IMR-90 (cell line): ENCODE data around the gene BHLHA15. TPM values are rescaled to one million over a fixed set of nuclear protein-coding genes. Genes with fewer than 3 reads are reported as not detected.

Experiments used
- ATAC-seq: fragments of 200-7000 bp; cut with Tn5 transposase; 2 replicates; pipeline ENCODE4 v1.9.1; 2020; ENCODE audit warnings: low read depth, mild to moderate bottlenecking, moderate library complexity
- BruUV-seq: library from RNA; stranded (reverse); fragments of 400-500 nt; replicated peaks from 2 replicates; lab custom pipeline; 2021; lab: Mats Ljungman, UMichigan
- CTCF ChIA-PET: fragments of 300-600 bp; formaldehyde crosslinking; extraction: SDS; loops from one replicate; lab custom pipeline; 2021; ENCODE audit warnings: antibody characterized with exemption; lab: Yijun Ruan, JAX
- POLR2A ChIA-PET: fragments of 300-600 bp; sonication (Branson Sonifier 250); formaldehyde crosslinking; loops from one replicate; lab custom pipeline; 2022; ENCODE audit warnings: antibody characterized with exemption; ENCODE audit not compliant: unreplicated experiment; lab: Charles Lee
- DNase-seq: peaks from one replicate; pipeline ENCODE4 v3.0.0; 2013
- H2AFZ ChIP-seq: replicated peaks from 2 replicates; pipeline ENCODE3; 2013; ENCODE audit warnings: low read length, mild to moderate bottlenecking; ENCODE audit not compliant: poor library complexity
- H2AK5ac ChIP-seq: 2 replicates; pipeline ENCODE4 v1.6.1; 2013; ENCODE audit warnings: low read depth, low read length, inconsistent platforms
- H2AK9ac ChIP-seq: replicated peaks from 2 replicates; pipeline ENCODE3; 2013; ENCODE audit warnings: mild to moderate bottlenecking, low read depth, low read length, moderate library complexity; ENCODE audit not compliant: poor library complexity
- H2BK120ac ChIP-seq: 2 replicates; pipeline ENCODE4 v1.6.1; 2013; ENCODE audit warnings: low read depth, low read length, inconsistent platforms
- H2BK15ac ChIP-seq: 3 replicates; pipeline ENCODE4 v1.6.1; 2013; ENCODE audit warnings: low read depth, low read length, inconsistent platforms
- H2BK20ac ChIP-seq: 2 replicates; pipeline ENCODE4 v1.6.1; 2013; ENCODE audit warnings: low read depth, mild to moderate bottlenecking, inconsistent platforms, low read length, moderate library complexity
- H2BK5ac ChIP-seq: 2 replicates; pipeline ENCODE4 v1.6.1; 2013; ENCODE audit warnings: mild to moderate bottlenecking, low read depth, low read length, inconsistent platforms; ENCODE audit not compliant: poor library complexity, severe bottlenecking
- H3K14ac ChIP-seq: replicated peaks from 2 replicates; pipeline ENCODE4 v1.6.1; 2013; ENCODE audit warnings: low read depth, low read length, inconsistent platforms
- H3K18ac ChIP-seq: 2 replicates; pipeline ENCODE4 v1.6.1; 2013; ENCODE audit warnings: low read depth, low read length, control low read depth
- H3K23ac ChIP-seq: 2 replicates; pipeline ENCODE4 v1.6.1; 2013; ENCODE audit warnings: low read depth, low read length, inconsistent platforms
- H3K27ac ChIP-seq: 2 replicates; pipeline ENCODE4 v1.5.1; 2013; ENCODE audit warnings: mild to moderate bottlenecking, control low read depth, low read length; ENCODE audit not compliant: insufficient read depth
- H3K27me3 ChIP-seq: 2 replicates; pipeline ENCODE4 v1.6.1; 2013; ENCODE audit warnings: low read length; ENCODE audit not compliant: control insufficient read depth, insufficient read depth
- H3K36me3 ChIP-seq: 2 replicates; pipeline ENCODE4 v1.6.1; 2013; ENCODE audit warnings: low read length, mixed read lengths; ENCODE audit not compliant: control insufficient read depth, insufficient read depth
- H3K4ac ChIP-seq: 2 replicates; pipeline ENCODE4 v1.6.1; 2013; ENCODE audit warnings: low read depth, low read length, inconsistent platforms
- H3K4me1 ChIP-seq: 2 replicates; pipeline ENCODE4 v1.6.1; 2013; ENCODE audit warnings: low read length, mixed read lengths; ENCODE audit not compliant: control insufficient read depth, insufficient read depth
- H3K4me2 ChIP-seq: 2 replicates; pipeline ENCODE4 v1.6.1; 2013; ENCODE audit warnings: low read depth, mild to moderate bottlenecking, control low read depth, low read length, moderate library complexity
- H3K4me3 ChIP-seq: 2 replicates; pipeline ENCODE4 v1.5.1; 2013; ENCODE audit warnings: low read depth, mild to moderate bottlenecking, control low read depth, low read length, moderate library complexity; ENCODE audit not compliant: insufficient read depth
- H3K56ac ChIP-seq: 2 replicates; pipeline ENCODE4 v1.6.1; 2013; ENCODE audit warnings: low read length, inconsistent platforms; ENCODE audit not compliant: insufficient read depth; ENCODE audit errors: extremely low read depth
- H3K79me1 ChIP-seq, 2 experiments: 2 replicates each; pipeline ENCODE4 v1.6.1; 2013; ENCODE audit warnings: low read length in 2 of 2, inconsistent platforms in 1 of 2, low read depth in 1 of 2
- H3K9ac ChIP-seq: 2 replicates; pipeline ENCODE4 v1.6.1; 2013; ENCODE audit warnings: low read depth, low read length, control low read depth
- H3K9me1 ChIP-seq: 2 replicates; pipeline ENCODE4 v1.6.1; 2013; ENCODE audit warnings: low read length, inconsistent platforms; ENCODE audit not compliant: insufficient read depth
- H3K9me3 ChIP-seq: 2 replicates; pipeline ENCODE4 v1.6.1; 2013; ENCODE audit warnings: low read length; ENCODE audit not compliant: control insufficient read depth, insufficient read depth
- H4K20me1 ChIP-seq: 2 replicates; pipeline ENCODE4 v1.6.1; 2013; ENCODE audit warnings: low read length, inconsistent platforms; ENCODE audit not compliant: insufficient read depth
- H4K5ac ChIP-seq: 2 replicates; pipeline ENCODE4 v1.6.1; 2013; ENCODE audit warnings: mild to moderate bottlenecking, low read depth, low read length, control low read depth
- H4K8ac ChIP-seq, 2 experiments: 2 replicates each; pipeline ENCODE4 v1.6.1; 2013; ENCODE audit warnings: low read depth in 2 of 2, low read length in 2 of 2, control low read depth in 1 of 2, inconsistent platforms in 1 of 2
- H4K91ac ChIP-seq: 2 replicates; pipeline ENCODE4 v1.6.1; 2013; ENCODE audit warnings: low read depth, low read length, inconsistent platforms; ENCODE audit not compliant: insufficient read depth
- BHLHE40 ChIP-seq: fragments of 150-350 bp; IDR thresholded peaks from 2 replicates; pipeline ENCODE4 v1.6.1; 2016; ENCODE audit warnings: mild to moderate bottlenecking, low read depth, low read length
- CHD1 ChIP-seq: IDR thresholded peaks from 2 replicates; pipeline ENCODE4 v1.6.1; 2012; ENCODE audit warnings: low read depth, low read length, improper control_type of control experiment
- ELK1 ChIP-seq: fragments of 150-350 bp; IDR thresholded peaks from 2 replicates; pipeline ENCODE4 v1.6.1; 2016; ENCODE audit warnings: low read depth, mild to moderate bottlenecking, low read length, moderate library complexity, borderline replicate concordance
- MAFK ChIP-seq: IDR thresholded peaks from 2 replicates; pipeline ENCODE4 v1.6.1; 2012; ENCODE audit warnings: low read depth, low read length, improper control_type of control experiment
- MAZ ChIP-seq: IDR thresholded peaks from 2 replicates; pipeline ENCODE4 v1.6.1; 2012; ENCODE audit warnings: low read depth, mild to moderate bottlenecking, low read length, improper control_type of control experiment, moderate library complexity, borderline replicate concordance
- MXI1 ChIP-seq: IDR thresholded peaks from 2 replicates; pipeline ENCODE4 v1.6.1; 2012; ENCODE audit warnings: low read depth, mild to moderate bottlenecking, low read length, moderate library complexity, borderline replicate concordance
- NFE2L2 ChIP-seq: fragments of 150-350 bp; IDR thresholded peaks from 2 replicates; pipeline ENCODE4 v1.6.1; 2016; ENCODE audit warnings: low read depth, mild to moderate bottlenecking, low read length
- POLR2A ChIP-seq: IDR thresholded peaks from 2 replicates; pipeline ENCODE4 v1.6.1; 2012; ENCODE audit warnings: mild to moderate bottlenecking, low read depth, low read length
- RAD21 ChIP-seq: IDR thresholded peaks from 2 replicates; pipeline ENCODE4 v1.6.1; 2012; ENCODE audit warnings: low read length, improper control_type of control experiment
- RCOR1 ChIP-seq: IDR thresholded peaks from 2 replicates; pipeline ENCODE4 v1.6.1; 2012; ENCODE audit warnings: mild to moderate bottlenecking, low read length, improper control_type of control experiment; ENCODE audit not compliant: insufficient replicate concordance
- RFX5 ChIP-seq: IDR thresholded peaks from 2 replicates; pipeline ENCODE4 v1.8.0; 2012; ENCODE audit warnings: low read depth, mild to moderate bottlenecking, low read length, moderate library complexity
- SMC3 ChIP-seq: fragments of 150-350 bp; IDR thresholded peaks from 2 replicates; pipeline ENCODE4 v1.6.1; 2016; ENCODE audit warnings: low read depth, mild to moderate bottlenecking, antibody characterized with exemption, low read length, moderate library complexity
- USF2 ChIP-seq: fragments of 150-350 bp; IDR thresholded peaks from 2 replicates; pipeline ENCODE4 v1.6.1; 2017; ENCODE audit warnings: mild to moderate bottlenecking, antibody characterized with exemption, low read length, low read depth
- WGBS, 2 experiments: methylation state at CpG; one replicate each; pipeline versions ENCODE4 v1.1.5 to v1.1.7; 2013; ENCODE audit warnings: missing lambda C conversion rate in 2 of 2; ENCODE audit not compliant: insufficient read length in 1 of 2; ENCODE audit errors: extremely low coverage in 2 of 2; 5-methylcytosine and 5-hydroxymethylcytosine counted together
- dilution Hi-C: fragments of 300-500 bp; cut with HindIII; formaldehyde crosslinking; loops from one replicate; pipeline ENCODE4 v1.14.3; 2018; ENCODE audit warnings: low sequenced_read_pairs; ENCODE audit not compliant: unreplicated experiment
- in situ Hi-C: fragments of 300-500 bp; cut with MboI; formaldehyde crosslinking; loops from 3 replicates; pipeline ENCODE4 v1.14.3; 2019; ENCODE audit warnings: low sequenced_read_pairs, inconsistent platforms, mixed read lengths
- intact Hi-C: fragments of 100-400 bp; cut with micrococcal nuclease; formaldehyde crosslinking; loops from 2 replicates; pipeline ENCODE4 v1.10.0; 2022
- polyA plus RNA-seq, 3 experiments: library from polyadenylated mRNA; depleted of rRNA; stranded (reverse); fragments of >200 nt; gene quantifications; 2 replicates each; pipeline ENCODE4 v1.2.3, GENCODE V29; 2012; ENCODE audit warnings: low replicate concordance in 1 of 3
- total RNA-seq: library from RNA; depleted of rRNA; stranded (reverse); fragments of >200 nt; gene quantifications from 2 replicates; pipeline ENCODE4 v1.2.3, GENCODE V29; 2012

Gene BHLHA15
- total and polyA plus RNA-seq, 2 of the 4 experiments (the other 2 are of a cell fraction), result not detected

- H3K23ac ChIP-seq, result no peak overlapping the region
- no peak overlapping the region for H3K14ac ChIP-seq
- H3K4me1 ChIP-seq, result no peaks in the 10 kb centered on the region
- ATAC-seq (no peak), DNase-seq (no peak)
- dilution Hi-C loops (no loop called here), in situ Hi-C loops (no loop called here), intact Hi-C loops (no loop called here)
- no peak overlapping the region for H4K5ac ChIP-seq
- peaks cover 43% of the 10 kb centered on the region for H3K36me3 ChIP-seq
- H4K20me1 ChIP-seq, result no peaks in the 10 kb centered on the region
- H3K56ac ChIP-seq, result no peak overlapping the region
- no peak overlapping the region for H2AK5ac ChIP-seq
- H2AFZ ChIP-seq, result no peak overlapping the region
- BruUV-seq, result no TSS peak
- no peaks in the 10 kb centered on the region for H3K79me1 ChIP-seq
- no peak overlapping the region for H3K4me3 ChIP-seq
- no peak overlapping the region for H3K18ac ChIP-seq
- no peaks in the 10 kb centered on the region for H3K27me3 ChIP-seq
- no peaks in the 10 kb centered on the region for H3K9me1 ChIP-seq
- no peak overlapping the region for H2BK5ac ChIP-seq
- no peak overlapping the region for H2AK9ac ChIP-seq
- TF ChIP-seq RCOR1 (no peak), MAFK (no peak), MXI1 (no peak), MAZ (no peak), RFX5 (no peak), RAD21 (no peak), POLR2A (no peak), SMC3 (no peak), NFE2L2 (no peak), CHD1 (no peak), ELK1 (no peak), BHLHE40 (no peak), USF2 (no peak)
- H3K27ac ChIP-seq, result no peak overlapping the region
- no peak overlapping the region for H3K4ac ChIP-seq
- no peaks in the 10 kb centered on the region for H3K9me3 ChIP-seq
- H2BK15ac ChIP-seq, result no peak overlapping the region
- H3K9ac ChIP-seq, result no peak overlapping the region
- POLR2A ChIA-PET, result no interaction called here
- CTCF ChIA-PET, result no interaction called here
- no peak overlapping the region for H2BK20ac ChIP-seq
- H2BK120ac ChIP-seq, result no peak overlapping the region
- no peak overlapping the region for H4K8ac ChIP-seq
- 97% methylated on average over 11 of the region's 21 CpGs; no CpG with 5 or more reads in 1 of the 2 experiments for WGBS, 2 experiments
- no peak overlapping the region for H3K4me2 ChIP-seq
- no peak overlapping the region for H4K91ac ChIP-seq
Measured at GRCh38 chr7:98224701-98225181, 13.5 kb downstream of the BHLHA15 start.
